ENCODE results near the gene CCBE1.
"Not testable (repeated sequence)": the region's sequence is repeated elsewhere in the genome, so short reads cannot be mapped to it uniquely, and the experiment has no call there.

Gene CCBE1

DNA sequence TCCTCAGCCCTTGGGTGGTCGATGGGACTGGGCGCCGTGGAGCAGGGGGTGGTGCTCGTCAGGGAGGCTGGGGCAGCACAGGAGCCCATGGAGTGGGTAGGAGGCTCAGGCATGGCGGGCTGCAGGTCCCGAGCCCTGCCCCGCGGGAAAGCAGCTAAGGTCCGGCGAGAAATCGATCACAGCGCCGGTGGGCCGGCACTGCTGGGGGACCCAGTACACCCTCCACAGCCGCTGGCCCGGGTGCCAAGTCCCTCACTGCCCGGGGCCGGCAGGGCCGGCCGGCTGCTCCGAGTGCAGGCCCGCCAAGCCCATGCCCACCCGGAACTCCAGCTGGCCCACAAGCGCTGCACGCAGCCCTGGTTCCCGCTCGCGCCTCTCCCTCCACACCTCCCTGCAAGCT, 16.9 kb upstream of the CCBE1 start:
- DNase-seq = not testable (repeated sequence)

DNA sequence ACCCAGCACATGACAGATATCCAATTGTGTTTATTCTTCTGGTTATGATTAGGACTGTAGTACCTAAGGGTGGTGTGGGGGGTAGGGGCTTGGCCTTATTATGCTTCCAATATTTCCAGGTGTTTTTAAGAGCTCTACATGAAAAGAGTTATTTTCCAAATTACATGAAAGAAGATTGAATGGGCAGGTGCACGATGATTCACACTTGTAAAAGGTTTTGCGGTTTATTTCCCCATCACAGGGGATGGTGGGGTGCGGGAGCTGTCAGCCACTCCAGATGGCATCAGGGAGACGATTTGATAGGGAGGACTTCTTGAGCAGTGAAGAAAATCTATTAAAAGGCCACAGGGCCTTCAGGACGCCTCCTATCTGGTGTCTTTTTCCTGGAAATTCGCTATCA, 15.1 kb upstream of the CCBE1 start:
- no peak for DNase-seq

DNA sequence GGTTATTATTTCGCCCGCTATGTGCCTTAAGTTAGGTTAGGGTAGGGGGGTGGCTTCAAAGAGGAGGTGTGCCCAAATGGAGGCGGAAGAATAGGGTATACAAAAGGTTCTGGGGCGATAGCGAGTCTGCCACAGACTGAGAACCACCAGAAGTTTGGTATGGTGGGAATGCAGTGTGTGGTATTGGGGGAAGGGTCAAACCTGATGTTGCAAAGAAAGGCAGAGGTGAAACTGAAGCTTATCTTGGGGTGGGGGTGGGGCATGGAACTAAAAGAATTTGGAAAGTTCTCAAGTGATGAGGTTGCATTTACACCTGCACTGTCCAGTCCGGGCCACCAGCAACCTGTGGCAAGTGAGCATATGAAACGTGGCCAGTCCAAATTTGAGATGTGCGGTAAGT, 11.8 kb upstream of the CCBE1 start:
- no peak for DNase-seq

DNA sequence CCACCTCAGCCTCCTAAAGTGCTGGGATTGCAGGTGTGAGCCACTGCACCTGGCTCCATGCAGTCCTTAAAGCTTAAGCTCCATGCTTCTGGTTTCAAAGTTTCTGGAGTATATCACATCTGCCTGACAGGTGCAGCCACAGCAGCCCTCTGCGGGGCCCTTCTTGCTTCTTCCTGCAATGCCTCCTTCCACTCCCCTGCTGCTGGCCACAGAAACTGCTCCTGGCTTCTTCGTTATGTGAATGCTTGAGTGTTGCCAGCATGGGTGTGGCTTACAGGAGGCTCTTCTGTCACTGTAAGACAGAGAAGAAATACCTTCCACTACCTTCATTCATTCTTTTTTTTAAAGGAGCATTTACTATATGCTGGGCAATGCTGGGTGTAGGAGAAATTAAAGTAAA, 10.1 kb upstream of the CCBE1 start:
- no peak for DNase-seq

DNA sequence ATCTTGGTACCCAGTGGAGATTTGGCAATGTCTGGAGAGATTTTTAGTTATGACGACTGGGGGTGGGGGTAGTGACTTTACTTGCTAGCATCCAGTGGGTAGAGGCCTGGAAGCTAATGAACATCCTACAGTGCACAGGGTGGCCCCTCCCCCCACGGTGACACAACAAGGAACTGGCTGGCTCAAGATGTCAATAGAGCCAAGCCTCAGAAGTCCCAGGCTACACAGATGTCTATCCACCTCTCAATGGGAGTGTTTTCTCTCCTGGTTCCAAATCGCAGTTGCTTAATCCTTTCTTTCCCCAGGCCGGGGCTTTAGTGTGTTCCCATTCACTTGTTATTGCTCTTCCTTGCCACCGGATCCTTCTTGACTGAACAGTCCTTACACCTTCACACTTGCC, 9.3 kb upstream of the CCBE1 start:
- no peak for DNase-seq

DNA sequence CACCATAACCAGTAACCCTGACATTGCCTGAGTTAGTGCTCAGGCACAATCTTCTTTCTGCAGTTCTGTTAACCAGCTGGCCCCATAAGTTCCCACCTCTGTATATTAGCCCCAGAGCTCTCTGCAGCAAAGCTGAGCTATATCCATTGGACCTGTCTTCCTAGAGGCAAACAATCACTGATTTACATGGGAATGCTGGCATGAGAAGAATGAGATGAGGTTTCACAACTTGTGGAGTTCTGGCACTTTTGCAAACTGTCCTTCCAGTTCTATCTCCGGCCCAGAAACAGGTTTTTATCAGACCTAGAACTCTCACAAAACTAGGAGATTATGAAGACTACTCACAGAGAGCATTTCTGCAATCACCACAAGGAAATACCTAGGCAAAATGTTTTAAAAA, 7.9 kb upstream of the CCBE1 start:
- peak; percentile 37 for DNase-seq

DNA sequence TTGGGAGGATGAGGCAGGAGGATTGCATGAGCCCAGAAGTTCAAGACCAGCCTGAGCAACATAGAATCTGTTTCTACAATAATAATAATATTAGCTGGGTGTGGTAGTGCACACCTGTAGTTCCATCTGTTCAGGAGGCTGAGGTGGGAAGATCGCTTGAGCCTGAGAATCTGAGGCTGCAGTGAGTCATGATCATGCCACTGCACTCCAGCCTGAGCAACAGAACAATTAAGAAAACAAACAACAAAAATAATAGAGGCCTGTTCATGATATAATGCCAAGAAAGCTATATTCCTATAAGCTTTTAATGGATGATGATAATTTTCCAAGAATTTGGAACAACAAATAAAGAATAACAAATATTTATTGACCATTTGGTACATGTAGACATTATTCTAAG, 6.9 kb upstream of the CCBE1 start:
- DNase-seq = no peak

DNA sequence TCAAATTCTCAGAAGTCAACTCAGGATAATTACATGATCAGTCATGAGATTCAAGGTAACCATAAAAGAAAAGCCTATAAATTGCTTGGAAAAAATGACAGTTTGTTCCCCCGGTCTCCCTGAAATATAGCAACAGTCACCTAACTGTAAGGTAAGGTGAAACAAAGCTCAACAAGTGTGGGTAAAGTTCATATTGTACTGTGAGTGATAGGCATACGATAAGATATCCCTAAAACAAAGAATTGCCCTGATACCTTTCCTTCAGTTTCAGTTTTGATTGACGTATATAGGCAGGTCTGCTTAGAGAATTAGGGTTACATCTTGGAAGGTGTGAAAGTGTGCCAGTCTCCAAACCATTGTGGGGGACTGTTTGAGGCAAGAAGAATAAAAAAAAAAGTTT, 4.0 kb upstream of the CCBE1 start:
- no peak for DNase-seq

DNA sequence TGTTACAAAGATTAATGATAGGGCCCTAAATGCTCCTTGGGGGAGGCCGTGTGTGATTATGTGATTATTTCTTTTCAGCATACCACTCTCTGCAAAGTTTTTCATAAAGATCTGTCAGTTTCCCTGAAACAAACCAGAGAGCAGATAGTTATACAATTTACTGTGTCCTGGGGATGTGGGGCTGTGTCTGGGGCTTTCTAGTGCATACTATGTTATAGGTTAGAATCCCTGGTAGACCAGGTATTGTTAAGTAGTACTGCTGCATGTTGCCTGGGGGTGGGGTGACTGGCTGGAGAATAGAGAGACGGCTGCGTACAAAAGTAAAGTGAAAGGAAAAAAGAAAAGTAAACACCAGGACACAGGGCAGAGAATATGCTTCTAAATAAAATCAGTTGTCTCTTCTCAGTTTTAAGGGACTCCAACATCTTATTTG, 3.3 kb upstream of the CCBE1 start:
- no peak for DNase-seq

DNA sequence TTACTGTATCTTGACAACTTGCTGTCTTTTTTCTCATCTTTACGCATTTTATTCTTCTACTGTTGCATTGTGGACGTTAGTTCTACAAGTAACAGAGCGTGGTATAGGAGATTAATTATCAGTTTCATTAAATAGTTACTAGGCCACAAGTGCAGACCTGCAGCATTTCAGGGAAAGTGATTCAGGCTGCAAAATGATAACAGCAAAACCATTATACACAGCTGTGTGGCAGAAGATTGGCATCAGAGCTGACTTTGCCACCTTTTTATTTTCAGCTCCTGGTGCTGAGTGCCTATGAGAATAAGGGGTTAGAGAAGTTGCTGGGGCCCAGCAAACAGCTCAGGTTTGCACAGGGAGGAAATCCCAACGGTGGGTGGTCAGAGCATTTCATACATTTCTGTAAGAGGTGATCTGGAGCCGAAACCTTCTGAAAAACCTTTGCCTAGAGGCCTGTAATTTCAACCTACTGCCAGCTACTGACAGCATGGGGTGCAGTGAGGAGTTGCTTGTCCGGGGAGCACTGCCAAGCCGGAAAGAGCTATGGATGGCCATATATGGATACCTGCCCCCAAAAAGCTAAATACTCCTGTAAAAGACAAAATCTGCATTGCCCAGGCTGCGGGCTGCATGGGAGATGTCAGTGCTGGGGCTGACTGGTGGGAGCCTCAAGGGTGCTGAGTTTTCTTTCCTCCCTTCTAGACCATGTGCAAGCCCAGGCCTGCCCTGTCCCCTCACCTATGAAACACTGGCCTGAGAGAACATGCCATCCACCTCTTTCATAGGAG, 2.7 kb upstream of the CCBE1 start:
- DNase-seq = no peak

DNA sequence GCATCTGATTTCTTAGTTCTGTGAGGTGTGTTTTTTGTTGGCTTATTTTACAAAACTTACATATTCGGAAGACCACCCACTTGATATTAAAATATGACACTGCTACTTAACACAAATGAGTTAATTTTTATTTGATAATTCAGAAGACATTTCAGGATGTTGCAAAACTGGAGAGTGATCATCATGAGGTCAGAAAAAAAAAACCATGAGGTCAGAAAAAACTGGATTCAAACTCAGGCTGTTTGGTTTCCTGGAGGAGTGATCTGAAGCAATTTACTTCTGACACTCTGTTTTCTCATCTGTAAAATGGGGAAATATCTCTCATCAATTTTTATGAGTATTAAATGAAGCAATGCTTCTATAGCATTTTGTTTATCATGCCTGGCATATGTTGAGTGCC, 1.8 kb upstream of the CCBE1 start:
- DNase-seq = no peak

DNA sequence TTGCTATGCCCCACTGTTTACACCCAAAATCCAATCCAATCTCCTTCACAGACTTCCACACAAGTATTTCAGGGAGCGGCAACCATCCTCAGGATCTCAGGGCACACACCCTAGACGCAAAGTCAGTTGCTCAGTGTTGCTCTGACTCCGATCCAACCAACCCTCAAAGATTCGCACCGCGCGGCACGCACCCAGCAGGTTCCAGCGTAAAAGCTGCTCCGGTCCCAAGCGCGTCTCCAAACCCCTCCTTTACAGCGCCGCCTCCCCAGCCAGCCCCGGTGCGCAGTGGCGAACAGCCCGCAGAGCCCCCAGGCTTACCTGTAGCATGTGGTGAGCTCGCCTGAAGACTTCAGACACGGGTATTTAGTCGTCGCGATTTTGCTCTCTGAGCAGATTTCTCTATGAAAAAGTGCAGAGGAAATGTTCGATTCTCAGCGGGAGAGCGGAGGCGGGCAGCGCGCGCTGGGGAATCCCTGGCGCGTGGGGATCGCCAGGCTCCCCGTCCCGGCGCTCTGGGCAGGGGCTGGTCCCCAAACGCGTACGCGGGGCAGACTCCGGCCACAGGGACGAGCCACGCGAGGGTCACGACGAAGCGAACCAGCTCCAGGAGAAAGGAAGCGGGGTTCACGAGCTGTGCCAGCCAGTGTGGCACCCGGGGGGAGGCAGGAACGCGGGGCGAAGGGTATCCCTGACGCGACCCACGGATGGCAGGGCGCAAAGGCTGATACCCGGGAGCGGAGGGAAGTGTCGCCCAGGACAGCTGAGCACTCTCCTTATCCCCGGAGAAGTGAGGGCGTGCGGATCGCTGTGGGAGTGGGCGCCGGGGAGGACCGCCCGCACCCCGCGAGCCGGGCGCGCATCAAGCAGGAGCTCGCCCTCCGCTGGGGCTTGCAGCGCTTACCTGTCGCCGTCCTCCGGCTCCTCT, 650 bp downstream of the CCBE1 start:
- no peak for DNase-seq

DNA sequence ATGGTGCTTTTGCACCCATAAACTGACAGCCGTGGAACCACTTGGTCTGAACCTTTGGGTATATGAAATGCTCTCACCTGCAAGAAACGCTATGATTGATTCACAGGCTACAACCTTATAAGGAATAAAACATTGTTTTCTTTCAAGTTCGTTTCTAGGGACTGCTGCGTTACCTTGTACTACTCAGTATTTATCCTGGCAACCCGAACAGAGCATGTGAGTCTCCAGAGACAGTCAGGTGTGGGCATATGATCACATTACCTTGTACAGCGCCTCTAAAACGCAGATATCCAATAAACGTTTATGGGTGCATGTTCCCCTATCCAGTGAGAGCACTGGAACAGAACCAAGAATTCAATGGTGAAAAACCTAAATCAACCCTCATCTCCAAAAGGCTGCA, 1.7 kb downstream of the CCBE1 start:
- DNase-seq = no peak

DNA sequence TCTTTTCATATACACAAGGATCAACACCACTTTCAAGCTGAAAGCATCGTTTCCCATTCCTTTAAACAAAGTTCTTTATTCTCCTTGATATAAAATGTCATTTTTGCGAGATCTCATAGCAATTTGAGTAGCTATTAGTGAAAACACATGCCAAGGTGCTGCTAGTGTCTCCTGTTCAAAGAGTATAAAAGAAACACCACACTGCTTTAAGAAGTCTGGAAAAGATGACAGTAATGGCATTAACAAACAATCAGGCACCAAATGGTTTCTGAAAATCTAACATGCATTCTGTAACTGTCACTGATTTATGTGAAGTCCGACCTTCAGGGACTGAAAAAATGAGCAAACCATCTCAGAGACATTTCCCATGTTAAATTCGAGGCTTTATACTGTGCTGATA, 2.4 kb downstream of the CCBE1 start:
- DNase-seq = no peak

DNA sequence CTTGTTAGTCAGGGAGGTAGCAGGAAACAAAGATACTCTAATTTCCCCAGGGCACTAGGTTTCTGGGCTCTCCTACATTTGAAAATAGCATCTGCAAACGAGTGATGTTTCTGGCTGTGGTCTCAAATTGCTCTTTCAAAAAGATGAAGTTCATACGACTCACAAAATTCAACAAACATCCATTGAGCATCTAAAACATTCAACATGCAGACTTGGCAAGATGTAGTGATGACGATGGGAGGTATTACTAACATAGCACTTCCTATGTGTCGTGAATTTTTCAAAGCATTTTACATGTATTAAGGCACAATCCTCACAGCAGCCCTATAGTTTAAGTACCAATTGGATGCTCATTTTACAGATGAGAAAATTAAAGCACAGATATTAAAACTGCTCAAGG, 5.2 kb downstream of the CCBE1 start:
- peak; percentile 74 for DNase-seq

DNA sequence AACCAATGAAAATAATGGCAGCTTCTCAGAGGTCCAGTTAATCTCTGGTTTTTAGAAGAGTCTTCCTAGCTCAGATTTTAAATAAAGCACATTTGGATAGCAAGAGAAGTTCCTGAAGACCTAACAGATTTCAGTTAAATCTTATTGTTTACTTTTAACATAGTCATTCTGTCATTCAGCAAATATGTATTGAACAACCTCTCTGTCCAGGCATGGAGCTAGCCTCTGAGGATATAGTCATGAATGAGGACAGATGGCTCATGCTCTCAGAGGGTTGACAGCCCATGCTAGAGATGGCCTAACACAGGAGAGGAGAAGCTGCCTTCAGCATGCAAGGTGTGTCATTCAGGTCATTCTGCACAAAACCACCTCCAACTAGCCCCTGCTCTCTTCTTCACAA, 6.2 kb downstream of the CCBE1 start:
- DNase-seq = peak; percentile 94

DNA sequence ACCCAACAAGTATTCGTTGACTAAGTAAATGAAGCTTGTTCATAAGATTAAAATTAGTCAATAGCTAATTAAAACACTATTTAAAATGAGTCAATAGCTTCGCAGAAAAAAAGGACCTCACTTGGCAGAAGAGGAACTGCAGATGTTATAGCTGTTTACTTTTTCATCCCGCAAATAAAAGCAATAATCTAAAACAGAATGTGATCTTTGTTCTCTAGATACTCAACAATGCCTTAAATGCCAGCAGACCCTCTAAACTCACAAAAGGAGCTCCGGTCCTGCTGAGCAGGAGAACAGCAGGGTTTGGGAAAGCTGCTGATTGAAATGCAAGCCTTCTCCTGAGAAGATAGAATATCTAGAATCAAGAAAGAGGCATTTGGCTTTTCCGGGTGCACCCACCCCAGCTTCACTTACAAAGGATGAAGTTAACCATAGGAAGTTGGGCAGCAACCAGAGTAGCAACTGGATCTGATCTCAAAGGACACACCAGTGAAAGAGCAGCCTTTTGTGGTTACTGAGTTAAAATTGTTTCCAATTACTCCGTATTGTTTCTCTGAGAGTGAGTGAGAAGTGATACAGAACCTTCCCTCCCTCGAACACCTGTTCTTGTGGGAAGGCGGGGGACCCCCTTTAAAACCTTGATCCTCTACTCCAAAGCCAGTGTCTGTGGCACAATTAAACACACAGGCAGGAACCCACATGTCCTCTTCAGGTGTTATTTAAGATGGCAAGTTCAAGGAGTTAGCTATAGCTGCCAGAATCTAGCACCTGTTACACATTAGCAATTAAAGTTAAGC, 6.8 kb downstream of the CCBE1 start:
- no peak for DNase-seq

DNA sequence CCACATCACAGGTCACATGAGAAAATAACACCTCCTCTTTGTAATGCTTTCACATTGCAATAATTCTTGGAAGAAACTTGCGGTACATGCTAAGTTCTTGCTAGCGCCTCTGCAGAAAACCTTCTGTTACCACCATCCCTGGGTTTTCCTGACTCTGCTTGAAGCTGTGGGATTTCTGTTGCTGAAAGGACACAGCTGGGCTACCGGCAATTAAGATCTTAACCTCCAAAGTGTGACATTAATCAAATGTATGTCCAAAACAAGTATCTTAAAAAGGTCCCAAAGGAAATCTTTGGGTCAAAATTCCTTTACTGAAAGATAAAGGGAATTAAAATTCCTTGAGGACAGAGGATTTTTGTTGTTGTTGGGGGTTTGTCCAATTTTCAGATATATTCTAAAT, 7.5 kb downstream of the CCBE1 start:
- DNase-seq = peak; percentile 25

DNA sequence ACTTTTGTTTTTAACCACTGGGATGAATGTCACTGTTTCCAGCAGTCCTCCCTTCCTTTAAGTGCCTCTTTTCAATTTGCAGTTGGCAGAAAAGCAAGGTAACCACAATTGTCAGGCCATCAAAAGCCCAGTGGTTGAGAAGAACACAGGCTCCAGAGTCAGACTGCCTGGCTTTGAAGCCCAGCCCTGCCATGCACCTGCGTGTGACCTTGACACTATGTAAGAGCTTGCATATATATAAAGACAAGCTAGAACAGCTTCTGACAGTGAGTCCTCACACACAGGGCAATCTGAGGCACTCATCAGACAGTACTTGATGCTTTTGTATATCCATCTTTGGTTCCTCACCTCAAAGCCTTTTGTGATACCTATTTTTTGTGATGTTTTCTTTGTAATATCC, 11.0 kb downstream of the CCBE1 start:
- no peak for DNase-seq

DNA sequence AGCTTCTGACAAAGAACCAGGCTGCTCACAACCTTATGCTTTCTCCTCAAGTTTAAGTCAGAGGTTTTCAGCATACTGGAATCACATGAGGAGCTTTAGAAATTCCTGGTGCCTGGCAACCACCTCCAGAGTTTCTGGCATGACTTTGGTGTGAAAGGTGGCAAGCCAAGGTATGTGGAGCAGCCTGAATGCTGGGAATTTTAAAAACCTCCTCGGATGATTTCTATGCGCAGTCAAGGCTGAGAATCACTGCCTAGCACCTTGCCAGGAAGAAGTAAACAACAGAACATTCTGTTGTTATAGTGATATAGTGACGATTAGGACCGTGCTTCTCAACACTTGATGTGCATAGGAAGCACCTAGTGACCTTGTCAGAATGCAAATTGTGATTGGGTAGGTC, 11.7 kb downstream of the CCBE1 start:
- DNase-seq = peak; percentile 17

DNA sequence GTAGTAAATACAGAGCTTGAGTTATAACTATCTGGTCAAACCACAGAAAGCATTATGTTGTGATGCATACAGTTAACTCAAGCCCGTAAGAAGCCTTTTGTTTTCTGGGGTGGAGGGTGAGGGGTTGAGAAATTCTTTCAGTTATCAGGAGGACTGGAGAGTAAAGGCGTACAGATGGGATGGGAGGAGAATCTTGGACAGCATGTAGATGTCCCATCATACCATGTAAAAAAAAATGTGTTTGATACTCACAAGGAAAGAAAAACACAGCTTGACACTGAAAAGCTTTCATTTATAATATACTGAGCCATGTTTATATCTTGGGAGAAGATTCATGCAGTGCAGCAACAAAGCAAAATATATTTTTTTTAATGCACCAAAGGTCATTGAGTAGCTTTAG, 12.4 kb downstream of the CCBE1 start:
- no peak for DNase-seq

DNA sequence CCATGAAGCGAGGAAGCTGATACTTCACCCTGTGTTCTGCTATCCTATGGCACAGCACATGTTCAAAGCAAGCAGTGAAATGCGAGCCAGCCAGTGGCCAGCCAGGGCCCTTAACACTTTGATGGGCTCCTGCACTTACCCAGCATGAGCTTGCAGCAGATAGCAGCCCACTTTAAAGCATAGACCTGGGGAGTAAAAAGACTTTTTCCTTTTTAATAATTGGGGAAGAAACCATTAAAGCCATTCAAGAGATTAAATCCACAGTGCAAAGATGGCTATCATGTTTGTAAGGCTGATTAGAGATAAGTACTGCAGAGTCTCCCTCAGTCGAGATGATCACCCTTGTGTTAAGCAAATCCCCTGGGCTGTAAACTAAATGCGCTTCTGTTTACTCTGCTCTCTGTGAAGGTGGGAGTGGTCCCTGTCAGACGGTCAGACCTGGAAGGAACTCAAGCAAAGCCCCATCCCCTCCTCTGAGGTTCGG, 15.7 kb downstream of the CCBE1 start:
- DNase-seq = no peak

DNA sequence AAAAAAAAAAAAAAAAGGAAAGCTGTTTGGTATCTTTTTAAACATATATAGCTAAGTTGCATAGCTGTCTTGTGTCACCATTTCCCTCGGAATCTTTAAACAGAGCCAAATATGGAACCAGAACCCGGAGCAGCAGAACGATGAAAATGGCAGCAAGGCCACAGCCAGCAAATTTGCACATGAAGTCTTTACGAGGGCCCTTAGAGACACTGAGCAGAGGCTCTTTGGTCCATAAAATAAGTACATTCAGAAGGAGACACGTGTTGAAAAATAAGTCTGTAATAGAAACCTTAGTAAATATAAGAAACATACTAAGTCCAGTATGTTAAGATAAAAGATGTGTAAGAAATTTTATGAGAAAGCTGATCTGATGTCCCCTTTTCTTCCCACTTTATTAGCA, 16.2 kb downstream of the CCBE1 start:
- no peak for DNase-seq

Measured in fibroblast of upper back skin (primary cell).